CD4-positive, alpha-beta T cell (primary cell): Measurements from ENCODE around the gene PDGFC. TPM values are rescaled to one million over a fixed set of nuclear protein-coding genes. Genes with fewer than 3 reads are reported as not detected.

Experiments used
- ATAC-seq: fragments of 200-7000 bp; cut with Tn5 transposase; one replicate; pipeline ENCODE4 v1.10.0; 2022; ENCODE audit warnings: mild to moderate bottlenecking; ENCODE audit not compliant: poor library complexity
- CTCF ChIA-PET: fragments of 350-600 bp; sonication (Branson Sonifier 250); formaldehyde crosslinking; loops from one replicate; lab custom pipeline; 2021; ENCODE audit warnings: antibody characterized with exemption, inconsistent platforms; lab: Charles Lee
- POLR2A ChIA-PET: fragments of 350-600 bp; sonication (Branson Sonifier 250); formaldehyde crosslinking; loops from one replicate; lab custom pipeline; 2021; ENCODE audit warnings: antibody characterized with exemption, inconsistent platforms; lab: Charles Lee
- DNase-seq, 14 experiments: peaks; one replicate each; pipeline ENCODE4 v3.0.0-alpha.2; 2013 to 2020; ENCODE audit warnings: mixed read lengths in 2 of 14
- H3K27ac ChIP-seq, 2 donors: one replicate each; pipeline versions ENCODE4 v1.5.1 to v1.7.0; 2013; ENCODE audit warnings: low read length in 2 of 2, low read depth in 1 of 2, mild to moderate bottlenecking in 1 of 2
- H3K27me3 ChIP-seq, 2 experiments: 1 replicate in 1 of 2; 2 replicates in 1 of 2; pipeline versions ENCODE4 v1.6.1 to v1.7.0; 2013; ENCODE audit warnings: low read length in 2 of 2, control low read depth in 1 of 2, mild to moderate bottlenecking in 1 of 2, moderate library complexity in 1 of 2; ENCODE audit not compliant: insufficient read depth in 2 of 2, control insufficient read depth in 1 of 2
- H3K36me3 ChIP-seq: one replicate; pipeline ENCODE4 v1.6.1; 2013; ENCODE audit warnings: low read length, control low read depth; ENCODE audit not compliant: insufficient read depth
- H3K4me1 ChIP-seq: one replicate; pipeline ENCODE4 v1.6.1; 2013; ENCODE audit warnings: low read length, control low read depth; ENCODE audit not compliant: insufficient read depth
- H3K4me3 ChIP-seq: one replicate; pipeline ENCODE4 v1.5.1; 2013; ENCODE audit warnings: mild to moderate bottlenecking, low read length, moderate library complexity
- H3K9me3 ChIP-seq, 2 experiments: 1 replicate in 1 of 2; 2 replicates in 1 of 2; pipeline versions ENCODE4 v1.6.1 to v1.7.0; 2013; ENCODE audit warnings: low read length in 2 of 2, mild to moderate bottlenecking in 2 of 2, control low read depth in 1 of 2, moderate library complexity in 1 of 2; ENCODE audit not compliant: control insufficient read depth in 1 of 2, insufficient read depth in 1 of 2
- H3K27ac Mint-ChIP-seq: one replicate; pipeline ENCODE4 v1.8.0; 2020; ENCODE audit warnings: mixed read lengths
- H3K27me3 Mint-ChIP-seq: one replicate; pipeline ENCODE4 v1.8.0; 2021; ENCODE audit warnings: mixed read lengths
- H3K36me3 Mint-ChIP-seq: one replicate; pipeline ENCODE4 v1.8.0; 2021; ENCODE audit warnings: low read depth, mixed read lengths
- H3K4me1 Mint-ChIP-seq: one replicate; pipeline ENCODE4 v1.8.0; 2021; ENCODE audit warnings: low read depth, mixed read lengths
- H3K4me3 Mint-ChIP-seq: one replicate; pipeline ENCODE4 v1.8.0; 2020; ENCODE audit warnings: mild to moderate bottlenecking, mixed read lengths
- H3K9me3 Mint-ChIP-seq: one replicate; pipeline ENCODE4 v1.8.0; 2020; ENCODE audit warnings: mixed read lengths
- intact Hi-C, 2 experiments: fragments of 100-400 bp; cut with DNase I in 1 of 2; cut with micrococcal nuclease in 1 of 2; formaldehyde crosslinking; loops; one replicate each; pipeline versions ENCODE4 v1.15.1 to v1.9.0; 2023 to 2025; cut with DNase I, micrococcal nuclease
- total RNA-seq, 174 experiments: library from RNA in 2 of 174; stranded (reverse) in 2 of 174; gene quantifications; one replicate each; pipeline ENCODE4 v1.2.3 and lab custom pipeline; 2021 to 2026
- TF ChIP-seq, protein P1 (sequence below): fragments of 200-600 bp; IDR thresholded peaks from one replicate; pipeline ENCODE4 v1.8.0; 2022; ENCODE audit warnings: antibody characterized with exemption, mild to moderate bottlenecking

Gene PDGFC
- total RNA-seq, 2 experiments from 2014 or later: not detected

- no peak for DNase-seq
- no peaks in the 10 kb centered on the region for H3K27me3 Mint-ChIP-seq
- H3K27ac ChIP-seq: no peak overlapping the region
- no peaks in the 10 kb centered on the region for H3K4me1 ChIP-seq
- intact Hi-C loops: no loop called here
- peaks cover 14% of the 10 kb centered on the region for H3K9me3 Mint-ChIP-seq
- no peaks in the 10 kb centered on the region for H3K27me3 ChIP-seq
- POLR2A ChIA-PET: no interaction called here
- no peak overlapping the region for H3K4me3 ChIP-seq
- H3K4me3 Mint-ChIP-seq: no peak overlapping the region
- no peaks in the 10 kb centered on the region for H3K4me1 Mint-ChIP-seq
- CTCF ChIA-PET: no interaction called here
- no peak for ATAC-seq
- no peaks in the 10 kb centered on the region for H3K36me3 Mint-ChIP-seq
- no peaks in the 10 kb centered on the region for H3K36me3 ChIP-seq
- H3K9me3 ChIP-seq: peaks cover 0 to 3% of the 10 kb centered on the region in 2 experiments
- no peak overlapping the region for H3K27ac Mint-ChIP-seq
- TF ChIP-seq, protein P1, sequence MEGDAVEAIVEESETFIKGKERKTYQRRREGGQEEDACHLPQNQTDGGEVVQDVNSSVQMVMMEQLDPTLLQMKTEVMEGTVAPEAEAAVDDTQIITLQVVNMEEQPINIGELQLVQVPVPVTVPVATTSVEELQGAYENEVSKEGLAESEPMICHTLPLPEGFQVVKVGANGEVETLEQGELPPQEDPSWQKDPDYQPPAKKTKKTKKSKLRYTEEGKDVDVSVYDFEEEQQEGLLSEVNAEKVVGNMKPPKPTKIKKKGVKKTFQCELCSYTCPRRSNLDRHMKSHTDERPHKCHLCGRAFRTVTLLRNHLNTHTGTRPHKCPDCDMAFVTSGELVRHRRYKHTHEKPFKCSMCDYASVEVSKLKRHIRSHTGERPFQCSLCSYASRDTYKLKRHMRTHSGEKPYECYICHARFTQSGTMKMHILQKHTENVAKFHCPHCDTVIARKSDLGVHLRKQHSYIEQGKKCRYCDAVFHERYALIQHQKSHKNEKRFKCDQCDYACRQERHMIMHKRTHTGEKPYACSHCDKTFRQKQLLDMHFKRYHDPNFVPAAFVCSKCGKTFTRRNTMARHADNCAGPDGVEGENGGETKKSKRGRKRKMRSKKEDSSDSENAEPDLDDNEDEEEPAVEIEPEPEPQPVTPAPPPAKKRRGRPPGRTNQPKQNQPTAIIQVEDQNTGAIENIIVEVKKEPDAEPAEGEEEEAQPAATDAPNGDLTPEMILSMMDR: no peak
These were observed 239.0 kb downstream of the PDGFC start for GRCh38 chr4:156732634-156733033.

DNA sequence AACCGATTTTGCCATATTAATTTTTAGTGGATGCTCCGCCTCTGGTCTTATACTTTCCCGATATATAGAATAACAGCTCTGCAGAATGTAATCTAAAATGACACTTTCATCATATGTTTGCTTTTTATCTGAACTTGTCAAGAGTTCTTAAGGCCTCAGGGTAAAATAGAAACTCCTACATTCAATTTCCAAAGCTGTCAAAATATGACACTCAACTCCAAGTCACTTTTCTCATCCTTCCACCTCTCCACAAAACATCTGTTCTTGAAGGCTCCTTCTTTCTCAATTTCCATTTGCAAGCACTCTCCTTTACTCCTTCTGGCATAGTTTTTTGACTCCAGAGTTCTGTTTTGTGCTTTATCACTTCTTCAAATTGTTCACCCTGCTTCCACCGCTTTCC lies 242.2 kb downstream of the PDGFC start:
- Mint-ChIP-seq H3K9me3 (peaks cover 12% of the 10 kb centered on the region), H3K27ac (no peak overlapping the region), H3K36me3 (no peaks in the 10 kb centered on the region), H3K4me3 (no peak overlapping the region), H3K4me1 (no peaks in the 10 kb centered on the region), H3K27me3 (no peaks in the 10 kb centered on the region)
- Histone ChIP-seq H3K36me3 (no peaks in the 10 kb centered on the region), H3K4me1 (no peaks in the 10 kb centered on the region), H3K27ac (no peak overlapping the region), H3K9me3 (peaks cover 0 to 11% of the 10 kb centered on the region in 2 experiments), H3K4me3 (no peak overlapping the region), H3K27me3 (no peaks in the 10 kb centered on the region)
- ChIA-PET POLR2A (no interaction called here), CTCF (no interaction called here)
- no peak for ATAC-seq
- TF ChIP-seq, protein P1: no peak
- no peak for DNase-seq
- intact Hi-C loops: no loop called here

GRCh38 chr4:156725257-156725656 lies 246.3 kb downstream of the PDGFC start:
- TF ChIP-seq, protein P1: no peak
- no peak overlapping the region for H3K27ac ChIP-seq
- no peak for ATAC-seq
- peaks cover 0 to 16% of the 10 kb centered on the region in 2 experiments for H3K9me3 ChIP-seq
- POLR2A ChIA-PET: no interaction called here
- H3K36me3 ChIP-seq: no peaks in the 10 kb centered on the region
- no peak overlapping the region for H3K4me3 ChIP-seq
- no peaks in the 10 kb centered on the region for H3K27me3 ChIP-seq
- CTCF ChIA-PET: no interaction called here
- DNase-seq: no peak
- peaks cover 8% of the 10 kb centered on the region for H3K9me3 Mint-ChIP-seq
- H3K36me3 Mint-ChIP-seq: no peaks in the 10 kb centered on the region
- intact Hi-C loops: no loop called here
- H3K27ac Mint-ChIP-seq: no peak overlapping the region
- no peaks in the 10 kb centered on the region for H3K4me1 ChIP-seq
- H3K4me1 Mint-ChIP-seq: no peaks in the 10 kb centered on the region
- H3K27me3 Mint-ChIP-seq: no peaks in the 10 kb centered on the region
- H3K4me3 Mint-ChIP-seq: no peak overlapping the region
